Spinal cord (tissue), 10 donors: Measurements from ENCODE around the gene ICAM3. TPM values are rescaled to one million over a fixed set of nuclear protein-coding genes. Genes with fewer than 3 reads are reported as not detected.
"Not testable (repeated sequence)": the region's sequence is repeated elsewhere in the genome, so short reads cannot be mapped to it uniquely, and the experiment has no call there.

Source experiments
- DNase-seq, 6 donors: peaks; one replicate each; pipeline versions ENCODE4 v3.0.0 to v3.0.0-alpha.2; 2013 to 2015; ENCODE audit warnings: low spot score in 6 of 6, low read depth in 4 of 6
- H3K27ac ChIP-seq: one replicate; pipeline ENCODE4 v1.5.1; 2013; ENCODE audit warnings: low read depth, low read length, control low read depth
- H3K27me3 ChIP-seq: one replicate; pipeline ENCODE4 v1.6.1; 2013; ENCODE audit warnings: low read length; ENCODE audit not compliant: control insufficient read depth, insufficient read depth
- H3K36me3 ChIP-seq: one replicate; pipeline ENCODE4 v1.6.1; 2013; ENCODE audit warnings: low read length; ENCODE audit not compliant: control insufficient read depth, insufficient read depth
- H3K4me1 ChIP-seq: one replicate; pipeline ENCODE4 v1.6.1; 2013; ENCODE audit warnings: low read length; ENCODE audit not compliant: control insufficient read depth, insufficient read depth
- H3K4me3 ChIP-seq: one replicate; pipeline ENCODE4 v1.5.1; 2013; ENCODE audit warnings: low read depth, low read length, control low read depth
- H3K9me3 ChIP-seq: one replicate; pipeline ENCODE4 v1.6.1; 2013; ENCODE audit warnings: low read length; ENCODE audit not compliant: control insufficient read depth, insufficient read depth
- WGBS: methylation state at CpG from one replicate; pipeline ENCODE4 v1.1.5; 2013; ENCODE audit warnings: missing lambda C conversion rate; ENCODE audit not compliant: insufficient coverage; 5-methylcytosine and 5-hydroxymethylcytosine counted together
- polyA plus RNA-seq, 2 donors: library from polyadenylated mRNA; unstranded; fragments of 120-200 nt; gene quantifications; one replicate each; pipeline ENCODE4 v1.2.1, GENCODE V29; 2013; ENCODE audit not compliant: insufficient read length in 2 of 2
- total RNA-seq, 2 donors: library from RNA; depleted of rRNA in 1 of 2; stranded (reverse); fragments of 120-200 nt in 1 of 2; fragments of >200 nt in 1 of 2; gene quantifications; one replicate each; pipeline versions ENCODE4 v1.2.3 to v1.2.4, GENCODE V29; 2013 to 2014
- donor health status: healthy.

The ICAM3 gene
- total and polyA plus RNA-seq, 4 donors: 3.8 to 8.7 (median 5.0) TPM

DNA sequence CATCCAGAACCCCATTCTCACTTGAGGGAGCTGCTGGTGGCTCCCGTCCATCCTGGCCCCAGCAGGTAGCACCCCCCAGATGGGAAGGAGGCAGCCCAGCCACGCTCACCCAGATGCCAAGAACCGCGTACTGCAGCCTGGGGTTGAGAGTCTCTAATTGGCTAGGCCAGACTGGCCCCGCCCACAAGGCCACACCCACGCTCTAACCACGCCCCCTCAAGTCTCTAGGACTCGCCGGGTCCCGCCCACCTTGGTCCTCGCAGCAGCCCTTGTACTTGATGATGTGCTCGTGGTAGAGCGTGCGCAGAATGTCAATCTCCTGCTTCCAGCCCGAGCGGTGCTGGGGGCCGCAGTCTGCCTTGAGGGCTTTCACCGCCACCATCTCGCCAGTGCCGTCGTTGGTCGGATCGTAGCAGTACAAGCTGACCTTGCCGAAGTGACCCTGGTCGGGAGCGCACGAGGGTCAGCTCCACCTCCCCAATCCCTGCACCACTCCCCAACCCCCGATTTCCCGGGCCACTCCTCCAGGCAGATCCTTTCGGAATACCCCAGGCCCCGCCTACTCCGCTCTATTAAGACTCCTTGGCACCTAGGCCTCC, 14.5 kb upstream of the ICAM3 start:
- Histone ChIP-seq H3K27me3 (no peaks in the 10 kb centered on the region), H3K36me3 (peaks cover 79% of the 10 kb centered on the region), H3K4me3 (no peak overlapping the region), H3K9me3 (no peaks in the 10 kb centered on the region), H3K27ac (peak overlapping the region; percentile 33), H3K4me1 (peaks cover 19% of the 10 kb centered on the region)
- DNase-seq: peak in 3 of 6 donors; percentile 37 to 96 (median 89)
- 40% methylated on average over 32 of the region's 32 CpGs for WGBS

- 36% methylated on average over 63 of the region's 63 CpGs for WGBS
- Histone ChIP-seq H3K36me3 (peaks cover 70% of the 10 kb centered on the region), H3K27me3 (no peaks in the 10 kb centered on the region), H3K4me3 (no peak overlapping the region), H3K27ac (peak overlapping the region; percentile 40), H3K4me1 (peaks cover 19% of the 10 kb centered on the region), H3K9me3 (no peaks in the 10 kb centered on the region)
- peak in 2 of 6 donors; percentile 64 to 70 for DNase-seq
These were observed 13.6 kb upstream of the ICAM3 start for GRCh38 chr19:10352764-10353671.

- WGBS: 80% methylated on average over 6 of the region's 10 CpGs
- Histone ChIP-seq H3K9me3 (no peaks in the 10 kb centered on the region), H3K27ac (no peak overlapping the region), H3K4me3 (no peak overlapping the region), H3K4me1 (no peaks in the 10 kb centered on the region), H3K27me3 (no peaks in the 10 kb centered on the region), H3K36me3 (peaks cover 14% of the 10 kb centered on the region)
- DNase-seq: no peak
These were observed 7.1 kb upstream of the ICAM3 start for GRCh38 chr19:10346509-10346908.

- DNase-seq: no peak
- Histone ChIP-seq H3K9me3 (no peaks in the 10 kb centered on the region), H3K4me1 (no peaks in the 10 kb centered on the region), H3K27ac (no peak overlapping the region), H3K27me3 (no peaks in the 10 kb centered on the region), H3K4me3 (no peak overlapping the region), H3K36me3 (peaks cover under 1% of the 10 kb centered on the region)
- 92% methylated on average over 3 of the region's 10 CpGs for WGBS
These were observed 5.4 kb upstream of the ICAM3 start for GRCh38 chr19:10344780-10345179.

DNA sequence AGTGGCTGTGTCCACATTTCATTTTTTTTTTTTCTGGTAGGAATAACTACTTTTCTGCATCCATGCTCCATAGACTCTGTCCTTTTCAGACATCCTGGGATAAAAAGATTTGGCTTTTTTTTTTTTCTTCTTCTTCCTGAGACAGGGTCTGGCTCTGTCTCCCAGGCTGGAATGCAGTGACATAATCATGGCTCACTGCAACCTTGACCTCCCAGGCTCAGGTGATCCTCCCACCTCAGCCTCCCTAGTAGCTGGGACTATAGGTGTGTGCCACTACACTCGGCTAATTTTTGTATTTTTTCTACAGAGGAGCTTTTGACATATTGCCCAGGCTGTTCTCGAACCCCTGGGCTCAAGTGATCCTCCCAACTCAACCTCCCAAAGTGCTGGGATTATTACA, 4.1 kb upstream of the ICAM3 start:
- Histone ChIP-seq H3K4me1 (no peaks in the 10 kb centered on the region), H3K9me3 (no peaks in the 10 kb centered on the region), H3K4me3 (no peak overlapping the region), H3K27me3 (no peaks in the 10 kb centered on the region), H3K36me3 (peaks cover 3% of the 10 kb centered on the region), H3K27ac (no peak overlapping the region)
- DNase-seq: no peak
- WGBS: no CpG with 5 or more reads among the region's 2 CpGs

GRCh38 chr19:10339977-10340376, 553 bp upstream of the ICAM3 start:
- WGBS: 90% methylated on average over 2 of the region's 5 CpGs
- Histone ChIP-seq H3K27me3 (no peaks in the 10 kb centered on the region), H3K27ac (no peak overlapping the region), H3K4me3 (no peak overlapping the region), H3K9me3 (no peaks in the 10 kb centered on the region), H3K36me3 (peaks cover 3% of the 10 kb centered on the region), H3K4me1 (peaks cover 9% of the 10 kb centered on the region)
- no peak for DNase-seq

DNA sequence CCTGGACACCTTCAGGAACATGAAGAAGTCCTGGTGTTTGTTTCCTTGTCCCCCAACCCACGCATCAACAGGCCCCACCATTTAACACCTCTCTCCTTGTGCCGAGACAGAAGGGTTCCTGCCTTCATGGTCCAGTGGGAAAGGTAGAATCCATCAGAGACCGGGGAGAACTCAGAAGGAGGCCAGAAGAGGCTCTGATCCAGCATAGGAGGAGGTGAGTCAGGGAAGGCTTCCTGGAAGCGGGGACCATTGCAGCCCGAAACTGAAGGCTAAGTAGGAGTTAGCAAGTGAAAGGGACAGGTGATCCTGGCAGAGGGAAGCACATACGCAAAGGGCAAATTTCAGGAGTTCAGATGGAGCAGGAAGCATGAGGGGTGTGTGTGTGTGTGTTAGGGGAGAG, 484 bp downstream of the ICAM3 start:
- Histone ChIP-seq H3K9me3 (no peaks in the 10 kb centered on the region), H3K27ac (no peak overlapping the region), H3K27me3 (no peaks in the 10 kb centered on the region), H3K4me3 (no peak overlapping the region), H3K36me3 (peaks cover 3% of the 10 kb centered on the region), H3K4me1 (peaks cover 20% of the 10 kb centered on the region)
- DNase-seq: no peak
- WGBS: 87% methylated on average over 4 of the region's 6 CpGs

DNA sequence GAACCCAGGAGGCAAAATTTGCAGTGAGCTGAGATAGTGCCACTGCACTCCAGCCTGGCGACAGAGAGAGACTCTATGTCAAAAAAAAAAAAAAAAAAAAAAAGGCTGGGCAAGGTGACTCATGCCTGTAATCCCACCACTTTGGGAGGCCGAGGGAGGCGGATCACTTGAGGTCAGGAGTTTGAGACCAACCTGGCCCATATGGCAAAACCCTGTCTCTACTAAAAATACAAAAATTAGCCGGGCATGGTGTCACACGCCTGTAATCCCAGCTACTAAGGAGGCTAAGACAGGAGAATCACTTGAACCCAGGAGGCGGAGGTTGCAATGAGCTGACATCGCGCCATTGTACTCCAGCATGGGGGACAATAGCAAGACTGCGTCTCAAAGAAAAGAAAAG, 2.7 kb downstream of the ICAM3 start:
- H3K36me3 ChIP-seq, H3K27ac ChIP-seq, DNase-seq, H3K27me3 ChIP-seq, H3K4me3 ChIP-seq, H3K9me3 ChIP-seq: not testable (repeated sequence)
- 94% methylated on average over 9 of the region's 9 CpGs for WGBS
- peaks cover 34% of the 10 kb centered on the region for H3K4me1 ChIP-seq

- 46% methylated on average over 23 of the region's 26 CpGs for WGBS
- H3K4me1 ChIP-seq: peaks cover 38% of the 10 kb centered on the region
- peak overlapping the region; percentile 15 for H3K27ac ChIP-seq
- no peak overlapping the region for H3K4me3 ChIP-seq
- no peaks in the 10 kb centered on the region for H3K9me3 ChIP-seq
- peaks cover 12% of the 10 kb centered on the region for H3K36me3 ChIP-seq
- DNase-seq: no peak
- no peaks in the 10 kb centered on the region for H3K27me3 ChIP-seq
These were observed 4.0 kb downstream of the ICAM3 start for GRCh38 chr19:10335352-10335985.
